ES-I3 (cell line): Measurements from ENCODE around the gene KHDC1.
"Not testable (repeated sequence)": the region's sequence is repeated elsewhere in the genome, so short reads cannot be mapped to it uniquely, and the experiment has no call there.

Source experiments
- H3K36me3 ChIP-seq: 2 replicates; pipeline ENCODE4 v1.6.1; 2013; ENCODE audit warnings: mild to moderate bottlenecking, low read length, control low read depth, moderate library complexity; ENCODE audit not compliant: insufficient read depth
- H3K4me1 ChIP-seq: 2 replicates; pipeline ENCODE4 v1.6.1; 2013; ENCODE audit warnings: mild to moderate bottlenecking, control low read depth, low read length; ENCODE audit not compliant: insufficient read depth
- H3K9ac ChIP-seq: 2 replicates; pipeline ENCODE4 v1.6.1; 2013; ENCODE audit warnings: low read depth, mild to moderate bottlenecking, low read length, moderate library complexity
- H3K9me3 ChIP-seq: 2 replicates; pipeline ENCODE4 v1.6.1; 2013; ENCODE audit warnings: mild to moderate bottlenecking, low read length, moderate library complexity; ENCODE audit not compliant: control insufficient read depth, insufficient read depth

Gene KHDC1, protein sequence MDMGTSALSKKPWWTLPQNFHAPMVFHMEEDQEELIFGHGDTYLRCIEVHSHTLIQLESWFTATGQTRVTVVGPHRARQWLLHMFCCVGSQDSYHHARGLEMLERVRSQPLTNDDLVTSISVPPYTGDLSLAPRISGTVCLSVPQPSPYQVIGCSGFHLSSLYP

DNA sequence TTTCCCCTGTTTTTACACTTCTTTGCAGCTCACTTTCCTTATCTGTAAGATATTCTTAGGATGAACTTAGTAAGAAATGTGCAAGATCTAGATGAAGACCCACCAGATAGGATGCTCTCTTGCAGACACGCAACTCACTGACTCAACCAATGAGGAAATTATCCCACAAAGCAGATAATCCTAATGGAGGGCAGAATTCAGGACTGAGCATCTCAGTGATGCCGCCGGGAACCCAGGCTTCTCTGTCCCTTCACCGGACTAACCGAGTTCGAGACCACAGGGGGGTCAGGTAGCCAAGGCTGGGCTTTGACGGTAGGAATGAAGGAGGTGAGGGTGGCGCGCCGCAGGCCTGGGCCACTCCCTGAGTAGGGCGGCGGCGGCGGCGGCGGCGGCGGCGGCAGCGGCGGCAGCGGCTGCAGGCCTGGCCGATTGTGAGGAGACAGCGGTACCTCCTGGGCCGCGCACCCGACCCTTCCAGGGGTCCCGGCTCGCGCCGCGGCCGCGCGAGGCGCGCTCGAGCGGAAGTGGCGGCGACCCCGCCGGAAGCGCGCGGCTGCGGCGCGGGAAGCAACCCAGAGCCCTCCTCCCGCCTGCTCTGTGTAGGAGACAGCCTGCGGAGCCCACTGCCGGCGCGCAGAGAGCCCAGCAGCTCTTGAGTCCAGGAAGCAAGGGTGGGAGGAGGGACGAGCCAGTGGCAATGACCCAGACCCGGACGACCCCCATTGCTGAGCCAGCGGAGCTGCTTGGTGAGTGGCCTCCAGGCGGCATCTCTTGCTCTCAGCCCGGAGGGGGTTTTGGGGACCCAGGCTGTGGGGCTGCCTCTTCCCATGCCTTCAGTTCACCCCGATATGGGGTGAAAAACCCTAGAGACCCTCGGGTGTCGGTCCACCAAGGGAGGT lies at the start of gene KHDC1:
KHDC1 (minus strand) TSS at position 526 of the 899 bp plus-strand sequence. CDS start 20,679 bp downstream, outside the sequence.
- Histone ChIP-seq H3K9ac (peak within 1 kb of the TSS; percentile 93), H3K36me3 (no peaks in the 10 kb centered on the region), H3K9me3 (no peaks in the 10 kb centered on the region), H3K4me1 (peaks cover 10% of the 10 kb centered on the region)

DNA sequence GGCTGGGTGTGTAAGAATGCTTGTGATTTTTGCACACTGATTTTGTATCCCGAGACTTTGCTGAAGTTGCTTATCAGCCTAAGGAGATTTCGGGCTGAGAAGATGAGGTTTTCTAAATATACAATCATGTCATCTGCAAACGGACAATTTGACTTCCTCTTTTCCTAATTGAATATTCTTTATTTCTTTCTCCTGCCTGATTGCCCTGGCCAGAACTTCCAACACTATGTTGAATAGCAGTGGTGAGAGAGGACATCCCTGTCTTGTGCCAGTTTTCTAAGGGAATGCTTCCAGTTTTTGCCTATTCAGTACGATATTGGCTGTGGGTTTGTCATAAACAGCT lies 47.5 kb upstream of the KHDC1 start:
- not testable (repeated sequence) for H3K4me1 ChIP-seq, H3K36me3 ChIP-seq, H3K9me3 ChIP-seq
- peak overlapping the region; percentile 91 for H3K9ac ChIP-seq

DNA sequence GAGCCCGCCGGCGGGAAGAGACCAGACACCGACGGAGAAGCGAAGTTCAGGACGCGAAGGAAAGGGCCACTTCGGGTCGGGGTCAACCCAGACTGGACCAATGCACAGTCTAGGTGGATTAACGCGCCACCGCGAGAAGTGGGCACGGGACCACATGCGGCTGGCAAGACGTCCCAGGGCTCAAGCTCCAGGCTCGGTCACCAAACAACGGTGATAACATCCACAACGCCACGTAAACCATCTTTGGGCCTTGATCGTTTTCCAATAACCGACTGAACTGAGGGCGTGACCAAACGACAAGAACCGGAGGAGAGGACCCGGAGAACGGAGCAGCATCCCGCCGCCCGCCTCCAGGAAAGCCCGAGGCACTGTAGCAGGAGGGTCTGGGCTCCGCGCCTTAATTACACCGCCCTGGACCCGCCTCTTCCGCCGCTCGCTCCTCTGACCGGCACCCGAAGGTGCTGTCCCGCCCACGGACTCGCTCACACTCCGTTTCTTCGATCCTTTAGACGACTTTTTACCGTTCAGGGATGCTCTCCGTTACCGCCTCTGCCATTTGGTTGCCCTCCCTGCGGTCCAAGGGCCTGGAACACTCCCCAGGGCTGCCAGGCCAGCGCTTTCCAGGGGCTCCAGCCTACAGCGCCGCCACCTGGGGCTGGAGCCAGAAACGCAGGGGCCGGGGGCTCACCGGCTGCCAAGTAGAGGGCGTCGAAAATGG lies 46.9 kb upstream of the KHDC1 start:
- no peaks in the 10 kb centered on the region for H3K4me1 ChIP-seq
- no peaks in the 10 kb centered on the region for H3K9me3 ChIP-seq
- H3K9ac ChIP-seq, result peak overlapping the region; percentile 91
- no peaks in the 10 kb centered on the region for H3K36me3 ChIP-seq

DNA sequence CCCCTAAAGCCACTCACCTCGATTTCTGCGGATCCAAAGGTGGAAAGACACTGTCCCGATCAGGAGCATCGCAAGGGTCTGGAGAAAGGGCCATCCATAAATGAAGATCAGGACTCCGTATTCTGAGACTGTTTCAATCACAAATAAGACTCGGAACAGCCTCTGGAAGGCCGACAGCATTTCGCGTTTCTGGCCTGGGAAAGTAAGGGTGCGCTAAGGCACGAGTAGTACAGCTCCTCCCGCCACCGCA lies 46.5 kb upstream of the KHDC1 start:
- Histone ChIP-seq H3K9ac (peak overlapping the region; percentile 91), H3K36me3 (no peaks in the 10 kb centered on the region), H3K4me1 (no peaks in the 10 kb centered on the region), H3K9me3 (no peaks in the 10 kb centered on the region)

DNA sequence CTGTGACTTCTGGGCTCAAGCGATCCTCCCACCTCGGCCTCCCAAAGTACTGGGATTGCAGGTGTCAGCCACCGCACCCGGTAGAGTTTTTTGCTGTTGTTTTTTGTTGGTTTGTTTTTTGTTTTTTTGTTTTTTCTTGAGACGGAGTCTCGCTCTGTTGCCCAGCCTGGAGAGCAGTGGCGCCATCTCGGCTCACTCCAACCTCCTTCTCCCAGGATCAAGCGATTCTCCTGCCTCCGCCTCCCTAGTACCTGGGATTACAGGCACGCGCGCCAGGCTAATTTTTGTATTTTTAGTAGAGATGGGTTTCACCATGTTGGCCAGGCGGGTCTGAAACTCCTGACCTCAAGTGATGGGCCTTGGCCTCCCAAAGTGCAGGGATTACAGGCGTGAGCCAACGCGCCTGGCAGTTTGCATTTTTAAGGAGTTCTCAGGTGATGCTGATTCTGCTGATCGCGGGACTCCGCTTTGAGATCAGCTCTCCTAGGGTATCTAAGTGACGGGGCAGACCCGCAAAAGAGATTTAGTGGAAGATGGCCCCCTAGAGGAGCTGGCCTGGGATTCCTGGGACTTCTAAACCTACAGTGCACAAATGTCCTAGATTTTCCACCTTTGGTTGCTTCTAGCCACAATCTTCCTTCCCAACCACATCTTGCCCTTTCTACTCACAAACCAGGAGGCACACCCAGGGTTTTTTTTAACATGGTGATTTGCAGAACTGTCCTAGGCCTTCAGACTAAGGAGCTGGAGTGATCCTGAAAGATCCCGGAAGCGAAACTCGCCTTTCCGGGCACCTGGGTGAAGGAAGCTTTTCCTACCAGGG lies 45.9 kb upstream of the KHDC1 start:
- Histone ChIP-seq H3K9me3 (no peaks in the 10 kb centered on the region), H3K4me1 (no peaks in the 10 kb centered on the region), H3K36me3 (no peaks in the 10 kb centered on the region), H3K9ac (peak overlapping the region; percentile 91)

DNA sequence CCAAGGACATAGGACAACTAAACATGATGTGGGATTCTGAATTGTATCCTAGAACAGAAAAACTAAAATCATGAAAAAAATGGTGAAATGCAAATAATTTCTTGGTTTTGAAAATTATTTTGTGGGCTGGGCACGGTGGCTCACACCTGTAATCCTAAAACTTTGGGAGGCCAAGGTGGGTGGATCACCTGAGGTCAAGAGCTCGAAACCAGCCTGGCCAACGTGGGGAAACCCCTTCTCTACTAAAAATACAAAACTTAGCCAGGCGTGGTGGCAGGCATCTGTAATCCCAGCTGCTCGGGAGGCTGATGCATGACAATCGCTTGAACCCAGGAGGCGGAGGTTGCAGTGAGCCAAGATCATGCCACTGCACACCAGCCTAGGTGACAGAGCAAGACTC lies 40.8 kb upstream of the KHDC1 start:
- H3K9me3 ChIP-seq, H3K4me1 ChIP-seq, H3K9ac ChIP-seq, H3K36me3 ChIP-seq: not testable (repeated sequence)

DNA sequence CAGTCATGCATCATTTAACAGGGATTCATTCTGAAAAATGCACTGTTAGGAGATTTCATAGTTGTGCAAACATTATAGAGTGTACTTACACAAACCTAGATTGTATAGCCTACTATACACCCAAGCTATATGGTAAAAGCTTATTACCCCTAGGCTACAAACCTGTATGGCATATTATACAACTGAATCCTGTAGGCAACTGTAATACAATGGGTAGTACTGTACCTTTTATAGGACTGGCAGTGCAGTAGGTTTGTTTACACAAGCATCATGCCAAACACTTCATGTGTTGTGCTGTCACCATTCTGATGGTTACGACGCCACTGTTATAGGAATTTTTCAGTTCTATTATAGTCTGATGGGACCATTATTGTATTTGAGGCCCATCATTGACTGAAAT lies 39.3 kb upstream of the KHDC1 start:
- Histone ChIP-seq H3K9me3 (no peaks in the 10 kb centered on the region), H3K36me3 (no peaks in the 10 kb centered on the region; the same call in 1 of the 2 replicates), H3K9ac (no peak overlapping the region), H3K4me1 (no peaks in the 10 kb centered on the region)

DNA sequence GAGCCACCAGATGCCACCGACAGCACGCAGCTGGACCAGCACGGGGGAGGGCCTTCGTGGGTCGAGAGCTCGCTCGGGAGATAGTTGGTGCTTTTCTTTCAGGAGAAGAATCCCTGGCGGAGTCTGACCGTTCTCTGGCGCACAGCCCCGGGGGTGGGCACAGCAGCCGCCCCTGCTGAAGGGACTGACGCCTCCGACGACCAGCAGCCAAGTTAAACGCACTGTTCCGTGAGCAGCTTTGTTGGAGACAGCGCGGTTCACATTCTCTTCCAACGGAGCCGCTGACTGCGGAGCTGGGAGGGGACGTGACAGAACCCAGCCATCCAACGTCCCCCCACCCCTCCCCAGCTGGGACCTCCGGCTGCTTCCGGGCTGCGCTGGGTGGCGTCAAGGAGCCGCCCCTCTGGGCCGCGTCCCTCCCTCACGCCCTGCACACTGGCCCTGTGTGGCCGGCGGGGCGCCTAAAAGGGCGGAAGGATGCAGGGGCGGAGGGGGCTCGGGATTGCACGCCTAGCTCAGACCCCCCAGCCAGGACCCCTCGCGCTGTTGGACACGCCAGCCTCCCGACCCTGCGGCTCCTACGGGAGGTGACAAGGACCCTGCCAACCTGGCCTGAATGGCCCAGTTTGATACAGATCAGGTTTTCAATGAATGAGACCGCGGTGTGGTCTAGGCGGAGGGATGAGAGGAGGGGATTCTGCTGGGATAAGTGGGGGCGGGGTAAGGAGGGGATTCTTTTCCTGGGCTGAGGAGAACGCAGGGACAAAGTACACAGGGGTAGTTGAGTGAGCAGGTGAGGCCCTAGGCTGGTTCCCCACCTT lies 36.4 kb upstream of the KHDC1 start:
- no peaks in the 10 kb centered on the region for H3K4me1 ChIP-seq
- H3K9me3 ChIP-seq, result no peaks in the 10 kb centered on the region
- H3K36me3 ChIP-seq, result peaks cover 5% of the 10 kb centered on the region; the same call in 1 of the 2 replicates
- peak overlapping the region; percentile 13; the same call in 1 of the 2 replicates for H3K9ac ChIP-seq

DNA sequence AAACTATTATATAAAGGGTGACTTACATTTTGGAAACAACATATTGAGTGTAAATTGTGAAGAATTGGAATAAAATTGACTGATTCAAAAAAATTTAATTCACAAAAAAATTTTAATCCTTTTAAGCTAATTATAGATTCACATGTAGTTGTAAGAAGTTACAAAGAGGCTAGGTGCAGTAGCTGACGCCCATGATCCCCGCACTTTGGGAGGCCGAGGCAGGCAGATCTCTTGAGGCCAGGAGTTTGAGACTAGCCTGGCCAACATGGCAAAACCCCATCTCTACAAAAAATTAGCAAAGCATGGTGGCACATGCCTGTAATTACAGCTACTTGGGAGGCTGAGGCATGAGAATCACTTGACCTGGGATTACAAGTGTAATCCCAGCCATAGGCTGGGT lies 30.3 kb upstream of the KHDC1 start:
- H3K9me3 ChIP-seq, result no peaks in the 10 kb centered on the region
- no peak overlapping the region for H3K9ac ChIP-seq
- no peaks in the 10 kb centered on the region for H3K4me1 ChIP-seq
- H3K36me3 ChIP-seq, result 0 out of 2 replicates have a peak, but pooled peaks cover 5% of the 10 kb centered on the region

DNA sequence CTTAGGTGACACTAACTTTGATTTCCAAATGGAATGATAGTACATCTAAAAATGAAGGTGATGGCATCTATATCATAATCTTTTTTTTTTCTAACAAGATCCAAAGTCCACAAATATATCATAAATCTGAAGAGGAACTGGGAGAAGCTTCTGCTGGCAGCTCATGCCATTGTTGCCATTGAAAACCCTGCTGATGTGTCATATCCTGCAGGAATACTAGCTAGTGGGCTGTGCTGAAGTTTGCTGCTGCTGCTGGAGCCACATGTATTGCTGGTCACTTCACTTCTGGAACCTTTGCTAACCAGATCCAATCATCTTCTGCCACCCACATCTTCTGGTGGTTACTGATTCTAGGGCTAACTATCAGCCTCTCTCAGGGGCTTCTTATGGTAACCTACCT lies 27.4 kb upstream of the KHDC1 start:
- no peaks in the 10 kb centered on the region for H3K9me3 ChIP-seq
- 0 out of 2 replicates have a peak, but pooled peaks cover 5% of the 10 kb centered on the region for H3K36me3 ChIP-seq

DNA sequence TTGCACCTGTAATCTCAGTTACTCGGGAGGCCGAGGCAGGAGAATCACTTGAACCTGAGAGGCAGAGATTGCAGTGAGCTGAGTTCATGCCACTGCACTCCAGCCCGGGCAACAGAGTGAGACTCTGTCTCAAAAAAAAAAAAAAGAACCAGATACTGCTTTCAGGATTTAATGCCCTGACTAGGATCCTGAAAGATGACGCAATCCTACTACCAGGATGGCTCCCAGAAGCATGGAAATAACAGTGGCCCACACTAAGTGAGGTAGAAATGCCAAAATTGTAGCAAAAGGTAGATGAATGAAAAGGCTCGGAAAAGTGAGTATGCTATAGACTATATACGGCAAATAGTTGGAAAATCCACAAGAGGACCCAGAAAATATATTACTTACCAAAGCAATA lies 23.8 kb upstream of the KHDC1 start:
- no peaks in the 10 kb centered on the region for H3K9me3 ChIP-seq
- H3K36me3 ChIP-seq, result no peaks in the 10 kb centered on the region
- H3K4me1 ChIP-seq, result no peaks in the 10 kb centered on the region
- no peak overlapping the region for H3K9ac ChIP-seq

More for the DNA sequence above, 27.4 kb upstream of the KHDC1 start:
- H3K4me1 ChIP-seq, result no peaks in the 10 kb centered on the region
- H3K9ac ChIP-seq, result no peak overlapping the region

DNA sequence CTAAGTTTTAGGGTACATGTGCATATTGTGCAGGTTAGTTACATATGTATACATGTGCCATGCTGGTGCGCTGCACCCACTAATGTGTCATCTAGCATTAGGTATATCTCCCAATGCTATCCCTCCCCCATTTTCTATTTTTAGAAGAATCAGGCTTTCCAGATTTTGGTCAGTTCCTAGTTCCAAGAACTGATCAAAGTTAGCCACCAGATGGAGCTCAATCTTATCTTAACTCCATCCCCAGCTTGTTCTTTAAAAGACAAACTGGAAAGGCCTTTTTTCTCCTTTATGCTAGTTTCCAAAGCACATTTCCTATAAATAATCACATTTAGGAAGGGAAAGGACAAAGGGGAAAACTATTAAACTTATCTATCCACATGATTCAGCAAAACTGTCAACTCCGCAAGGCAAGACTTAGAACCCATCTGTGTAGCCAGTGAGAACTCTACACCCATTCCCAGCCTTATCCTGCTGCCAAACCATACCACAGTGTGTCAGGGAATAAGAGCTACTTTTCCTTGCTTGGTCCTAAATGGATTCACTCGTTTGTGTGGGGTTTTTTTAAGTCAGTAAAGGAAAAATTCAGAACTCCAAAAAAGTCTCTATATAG lies 22.8 kb upstream of the KHDC1 start:
- Histone ChIP-seq H3K9ac (no peak overlapping the region), H3K9me3 (no peaks in the 10 kb centered on the region), H3K4me1 (no peaks in the 10 kb centered on the region), H3K36me3 (no peaks in the 10 kb centered on the region)

DNA sequence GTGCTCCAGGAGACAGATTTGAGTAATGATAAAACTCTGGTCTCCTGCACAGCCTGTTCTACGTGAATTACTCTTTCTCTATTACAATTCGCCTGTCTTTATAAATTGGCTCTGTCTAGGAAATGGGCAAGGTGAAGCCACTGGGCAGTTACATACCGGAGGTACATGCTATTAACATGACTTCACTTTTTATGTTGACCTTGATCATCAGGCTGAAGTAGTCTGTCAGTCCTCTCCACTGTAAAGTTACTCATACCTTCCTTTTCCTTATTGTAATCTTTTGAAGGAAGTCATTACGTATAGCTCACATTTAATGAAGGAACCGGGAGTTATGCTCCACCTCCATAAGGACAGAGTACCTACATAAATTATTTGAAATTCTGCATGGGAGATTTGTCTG lies 19.9 kb upstream of the KHDC1 start:
- Histone ChIP-seq H3K4me1 (no peaks in the 10 kb centered on the region), H3K9ac (no peak overlapping the region), H3K9me3 (no peaks in the 10 kb centered on the region), H3K36me3 (peaks cover 3% of the 10 kb centered on the region; the same call in 1 of the 2 replicates)
